ENCODE data around the gene GTF2H2C.
"Not testable (repeated sequence)": the region's sequence is repeated elsewhere in the genome, so short reads cannot be mapped to it uniquely, and the experiment has no call there.

The GTF2H2C gene

GRCh38 chr5:69568072-69568471 lies 8.1 kb downstream of the GTF2H2C start:
- H3K27ac ChIP-seq (ENCODE audit: low read depth, low read length); H3K36me3 ChIP-seq (ENCODE audit: control insufficient read depth, insufficient read depth, low read length); H3K4me1 ChIP-seq (ENCODE audit: control insufficient read depth, insufficient read depth, low read length); H3K9ac ChIP-seq (ENCODE audit: low read length); H3K27me3 ChIP-seq (ENCODE audit: control insufficient read depth, insufficient read depth, low read length); H3K9me3 ChIP-seq (ENCODE audit: control insufficient read depth, insufficient read depth, low read depth, low read length); H3K4me3 ChIP-seq (ENCODE audit: low read depth, low read length): not testable (repeated sequence)

GRCh38 chr5:69583356-69583755 lies 23.4 kb downstream of the GTF2H2C start:
- H3K4me3 ChIP-seq (ENCODE audit: low read depth, low read length); H3K36me3 ChIP-seq (ENCODE audit: control insufficient read depth, insufficient read depth, low read length); H3K9me3 ChIP-seq (ENCODE audit: control insufficient read depth, insufficient read depth, low read depth, low read length); H3K27me3 ChIP-seq (ENCODE audit: control insufficient read depth, insufficient read depth, low read length); H3K27ac ChIP-seq (ENCODE audit: low read depth, low read length); H3K4me1 ChIP-seq (ENCODE audit: control insufficient read depth, insufficient read depth, low read length); H3K9ac ChIP-seq (ENCODE audit: low read length): not testable (repeated sequence)

GRCh38 chr5:69596114-69596840 lies 36.3 kb downstream of the GTF2H2C start:
- not testable (repeated sequence) for H3K27me3 ChIP-seq (ENCODE audit: control insufficient read depth, insufficient read depth, low read length); H3K9ac ChIP-seq (ENCODE audit: low read length); H3K27ac ChIP-seq (ENCODE audit: low read depth, low read length); H3K9me3 ChIP-seq (ENCODE audit: control insufficient read depth, insufficient read depth, low read depth, low read length); H3K4me1 ChIP-seq (ENCODE audit: control insufficient read depth, insufficient read depth, low read length); H3K4me3 ChIP-seq (ENCODE audit: low read depth, low read length); H3K36me3 ChIP-seq (ENCODE audit: control insufficient read depth, insufficient read depth, low read length)

GRCh38 chr5:69601947-69602346 lies 42.0 kb downstream of the GTF2H2C start:
- H3K4me1 ChIP-seq (ENCODE audit: control insufficient read depth, insufficient read depth, low read length); H3K4me3 ChIP-seq (ENCODE audit: low read depth, low read length); H3K9ac ChIP-seq (ENCODE audit: low read length); H3K9me3 ChIP-seq (ENCODE audit: control insufficient read depth, insufficient read depth, low read depth, low read length); H3K27me3 ChIP-seq (ENCODE audit: control insufficient read depth, insufficient read depth, low read length); H3K27ac ChIP-seq (ENCODE audit: low read depth, low read length); H3K36me3 ChIP-seq (ENCODE audit: control insufficient read depth, insufficient read depth, low read length): not testable (repeated sequence)

GRCh38 chr5:69606839-69607238 lies 46.8 kb downstream of the GTF2H2C start:
- not testable (repeated sequence) for H3K4me3 ChIP-seq (ENCODE audit: low read depth, low read length); H3K4me1 ChIP-seq (ENCODE audit: control insufficient read depth, insufficient read depth, low read length); H3K9ac ChIP-seq (ENCODE audit: low read length); H3K27ac ChIP-seq (ENCODE audit: low read depth, low read length); H3K9me3 ChIP-seq (ENCODE audit: control insufficient read depth, insufficient read depth, low read depth, low read length); H3K36me3 ChIP-seq (ENCODE audit: control insufficient read depth, insufficient read depth, low read length); H3K27me3 ChIP-seq (ENCODE audit: control insufficient read depth, insufficient read depth, low read length)

- not testable (repeated sequence) for H3K9me3 ChIP-seq (ENCODE audit: control insufficient read depth, insufficient read depth, low read depth, low read length); H3K4me1 ChIP-seq (ENCODE audit: control insufficient read depth, insufficient read depth, low read length); H3K27me3 ChIP-seq (ENCODE audit: control insufficient read depth, insufficient read depth, low read length); H3K36me3 ChIP-seq (ENCODE audit: control insufficient read depth, insufficient read depth, low read length); H3K9ac ChIP-seq (ENCODE audit: low read length); H3K27ac ChIP-seq (ENCODE audit: low read depth, low read length); H3K4me3 ChIP-seq (ENCODE audit: low read depth, low read length)
Observed at GRCh38 chr5:69607750-69608149, 47.8 kb downstream of the GTF2H2C start.

GRCh38 chr5:69608861-69609496 lies 49.0 kb downstream of the GTF2H2C start:
- H3K4me1 ChIP-seq (ENCODE audit: control insufficient read depth, insufficient read depth, low read length); H3K27me3 ChIP-seq (ENCODE audit: control insufficient read depth, insufficient read depth, low read length); H3K4me3 ChIP-seq (ENCODE audit: low read depth, low read length); H3K27ac ChIP-seq (ENCODE audit: low read depth, low read length); H3K9ac ChIP-seq (ENCODE audit: low read length); H3K36me3 ChIP-seq (ENCODE audit: control insufficient read depth, insufficient read depth, low read length); H3K9me3 ChIP-seq (ENCODE audit: control insufficient read depth, insufficient read depth, low read depth, low read length): not testable (repeated sequence)

GRCh38 chr5:69614843-69615242 lies 54.9 kb downstream of the GTF2H2C start:
- H3K27me3 ChIP-seq (ENCODE audit: control insufficient read depth, insufficient read depth, low read length); H3K9ac ChIP-seq (ENCODE audit: low read length); H3K9me3 ChIP-seq (ENCODE audit: control insufficient read depth, insufficient read depth, low read depth, low read length); H3K27ac ChIP-seq (ENCODE audit: low read depth, low read length); H3K4me1 ChIP-seq (ENCODE audit: control insufficient read depth, insufficient read depth, low read length); H3K4me3 ChIP-seq (ENCODE audit: low read depth, low read length); H3K36me3 ChIP-seq (ENCODE audit: control insufficient read depth, insufficient read depth, low read length): not testable (repeated sequence)

- H3K27ac ChIP-seq (ENCODE audit: low read depth, low read length); H3K27me3 ChIP-seq (ENCODE audit: control insufficient read depth, insufficient read depth, low read length); H3K4me3 ChIP-seq (ENCODE audit: low read depth, low read length); H3K4me1 ChIP-seq (ENCODE audit: control insufficient read depth, insufficient read depth, low read length); H3K9ac ChIP-seq (ENCODE audit: low read length); H3K36me3 ChIP-seq (ENCODE audit: control insufficient read depth, insufficient read depth, low read length); H3K9me3 ChIP-seq (ENCODE audit: control insufficient read depth, insufficient read depth, low read depth, low read length): not testable (repeated sequence)
Observed at GRCh38 chr5:69631879-69632278, 71.9 kb downstream of the GTF2H2C start.
